ENCODE results near the gene ADAMTS18. TPM values are rescaled to one million over a fixed set of nuclear protein-coding genes. Genes with fewer than 3 reads are reported as not detected.

ADAMTS18 gene
- total and polyA plus RNA-seq, 9 of the 15 experiments (the other 6 are each of a cell fraction or from before 2014, with no cell fraction given): not detected

- no peaks in the 10 kb centered on the region for H3K9me1 ChIP-seq (ENCODE audit: control insufficient read depth, insufficient read depth, low read length)
- no peaks in the 10 kb centered on the region for H3K79me2 ChIP-seq (ENCODE audit: control insufficient read depth, insufficient read depth, low read length)
- H3K9me3 ChIP-seq (replicated peaks; ENCODE audit: control insufficient read depth, insufficient read depth, low read depth, low read length): no peaks in the 10 kb centered on the region
- H2AFZ ChIP-seq (ENCODE audit: low read depth, low read length): no peak overlapping the region
- TF ChIP-seq ZNF232 (CRISPR knock-in tag; IDR thresholded peaks at IDR 0.05): no peak
- no peak for TF ChIP-seq EP400 (IDR thresholded peaks at IDR 0.05)
- no peak for TF ChIP-seq BMI1 (IDR thresholded peaks at IDR 0.05; ENCODE audit: low read length)
- no peak for TF ChIP-seq PHF21A (IDR thresholded peaks at IDR 0.05; ENCODE audit: borderline replicate concordance, low read depth)
- no peak overlapping the region for H3K9ac ChIP-seq (ENCODE audit: insufficient read depth in 1 of 2, low read depth in 2 of 2, low read length in 2 of 2)
- WGBS (ENCODE audit: insufficient coverage, low coverage, missing lambda C conversion rate): 0% methylated on average over 1 of the region's 1 CpG
- no TSS peak for BruUV-seq (replicated peaks)
- in situ Hi-C loops (cut with MboI) (no loop called here), intact Hi-C loops (cut with micrococcal nuclease) (no loop called here)
- CTCF ChIA-PET (ENCODE audit: low intra/inter-chr PET ratio): no interaction called here
- DNase-seq (ENCODE audit: extremely low read depth in 1 of 4, low spot score in 3 of 4) (no peak), ATAC-seq (no peak), FAIRE-seq (no peak)
- no peak overlapping the region for H3K4me3 ChIP-seq
- H3K36me3 ChIP-seq (ENCODE audit: control insufficient read depth, insufficient read depth, low read length): no peaks in the 10 kb centered on the region
- POLR2A ChIA-PET: no interaction called here
- no peaks in the 10 kb centered on the region for H3K4me1 ChIP-seq (replicated peaks in 1 of 2; ENCODE audit: control insufficient read depth in 2 of 2, insufficient read depth in 2 of 2, low read length in 2 of 2)
- H3K4me2 ChIP-seq (ENCODE audit: insufficient read depth, low read length): no peak overlapping the region
- H3K27ac ChIP-seq (ENCODE audit: extremely low read depth, low read depth, low read length): no peak overlapping the region
- H4K20me1 ChIP-seq (replicated peaks; ENCODE audit: control insufficient read depth, insufficient read depth, low read length): no peaks in the 10 kb centered on the region
- H3K27me3 ChIP-seq (ENCODE audit: control insufficient read depth in 2 of 2, insufficient read depth in 2 of 2, low read length in 2 of 2): no peaks in the 10 kb centered on the region
Observed at GRCh38 chr16:77393955-77394354, 40.9 kb downstream of the ADAMTS18 start.

GRCh38 chr16:77387815-77388209 lies 47.0 kb downstream of the ADAMTS18 start:
- no peaks in the 10 kb centered on the region for H3K9me1 ChIP-seq (ENCODE audit: control insufficient read depth, insufficient read depth, low read length)
- H3K9ac ChIP-seq (ENCODE audit: insufficient read depth in 1 of 2, low read depth in 2 of 2, low read length in 2 of 2): no peak overlapping the region
- no peaks in the 10 kb centered on the region; a peak in 3 of 5 replicates for H3K27me3 ChIP-seq (ENCODE audit: control insufficient read depth in 2 of 2, insufficient read depth in 2 of 2, low read length in 2 of 2)
- H3K9me3 ChIP-seq (replicated peaks; ENCODE audit: control insufficient read depth, insufficient read depth, low read depth, low read length): no peaks in the 10 kb centered on the region
- H3K4me1 ChIP-seq (replicated peaks in 1 of 2; ENCODE audit: control insufficient read depth in 2 of 2, insufficient read depth in 2 of 2, low read length in 2 of 2): no peaks in the 10 kb centered on the region
- no peak overlapping the region for H3K27ac ChIP-seq (ENCODE audit: extremely low read depth, low read depth, low read length)
- ATAC-seq (no peak), FAIRE-seq (no peak), DNase-seq (ENCODE audit: extremely low read depth in 1 of 4, low spot score in 3 of 4) (no peak)
- ChIA-PET POLR2A (no interaction called here), CTCF (ENCODE audit: low intra/inter-chr PET ratio) (interaction anchor here (0.6 kb wide), 1 partner anchor 19 kb away, joined by 3 read pairs; no protein-coding TSS in a partner anchor)
- no peaks in the 10 kb centered on the region for H3K36me3 ChIP-seq (ENCODE audit: control insufficient read depth, insufficient read depth, low read length)
- no TSS peak for BruUV-seq (replicated peaks)
- no peak overlapping the region for H3K4me3 ChIP-seq
- no peak overlapping the region for H3K4me2 ChIP-seq (ENCODE audit: insufficient read depth, low read length)
- no peaks in the 10 kb centered on the region for H3K79me2 ChIP-seq (ENCODE audit: control insufficient read depth, insufficient read depth, low read length)
- in situ Hi-C loops (cut with MboI): no loop called here
- TF ChIP-seq U2AF1 (optimal IDR thresholded peaks at IDR 0.05; ENCODE audit: low read depth, low read length): no peak
- no peak for TF ChIP-seq RFX5 (IDR thresholded peaks at IDR 0.05; ENCODE audit: low read depth, low read length)
- no peak for TF ChIP-seq MEIS2 (IDR thresholded peaks at IDR 0.05; ENCODE audit: partially characterized antibody)
- TF ChIP-seq MEF2A (IDR thresholded peaks at IDR 0.05; ENCODE audit: control insufficient read depth, low read depth, low read length): no peak
- no peak for TF ChIP-seq FOXP1 (CRISPR knock-in tag; IDR thresholded peaks at IDR 0.05)
- TF ChIP-seq SIN3B (IDR thresholded peaks at IDR 0.05; ENCODE audit: low read depth): no peak
- TF ChIP-seq ZBTB1 (CRISPR knock-in tag; IDR thresholded peaks at IDR 0.05; ENCODE audit: borderline replicate concordance, low read depth): no peak
- TF ChIP-seq IRF1 (CRISPR knock-in tag; IDR thresholded peaks at IDR 0.05; ENCODE audit: borderline replicate concordance): no peak
- TF ChIP-seq HES1 (IDR thresholded peaks at IDR 0.05; ENCODE audit: low read depth): no peak
- H2AFZ ChIP-seq (ENCODE audit: low read depth, low read length): no peak overlapping the region
- intact Hi-C loops (cut with micrococcal nuclease): no loop called here
- 0% methylated on average over 3 of the region's 3 CpGs for WGBS (ENCODE audit: insufficient coverage, low coverage, missing lambda C conversion rate)
- H4K20me1 ChIP-seq (replicated peaks; ENCODE audit: control insufficient read depth, insufficient read depth, low read length): no peaks in the 10 kb centered on the region
